NCI-H2107 (cell line): Measurements from ENCODE around the gene TM4SF1.

ENCODE experiments used
- DNase-seq: peaks from one replicate; lab custom pipeline; 2025; lab: John Stamatoyannopoulos, UW

The TM4SF1 gene

GRCh38 chr3:149377408-149378364 is at the start of gene TM4SF1:
TSS of gene TM4SF1 (minus strand) at chr3:149377649. CDS start at chr3:149377547, 102 bp downstream.
- no peak for DNase-seq

GRCh38 chr3:149426325-149426724 is 48.9 kb upstream of the TM4SF1 start:
- no peak for DNase-seq

GRCh38 chr3:149424918-149425317 is 47.5 kb upstream of the TM4SF1 start:
- DNase-seq: no peak

- no peak for DNase-seq
Observed at GRCh38 chr3:149421764-149422163, 44.3 kb upstream of the TM4SF1 start.

DNA sequence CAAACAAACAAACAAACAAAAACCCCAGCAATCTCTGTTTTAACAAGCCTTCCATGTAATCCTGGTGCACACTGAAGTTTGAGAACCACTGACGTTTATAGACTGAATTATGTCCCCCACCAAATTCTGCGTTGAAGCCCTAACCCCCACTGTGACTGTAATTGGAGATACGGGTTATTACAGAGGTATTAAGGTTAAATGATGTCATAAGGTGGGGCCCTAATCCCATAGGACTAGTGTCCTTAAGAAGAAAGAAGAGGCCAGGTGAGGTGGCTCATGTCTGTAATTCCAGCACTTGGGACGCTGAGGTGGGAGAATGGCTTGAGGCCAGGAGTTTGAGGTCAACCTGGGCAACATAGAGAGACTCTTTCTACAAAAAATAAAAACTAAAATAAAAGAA is 42.4 kb upstream of the TM4SF1 start:
- DNase-seq: no peak

DNA sequence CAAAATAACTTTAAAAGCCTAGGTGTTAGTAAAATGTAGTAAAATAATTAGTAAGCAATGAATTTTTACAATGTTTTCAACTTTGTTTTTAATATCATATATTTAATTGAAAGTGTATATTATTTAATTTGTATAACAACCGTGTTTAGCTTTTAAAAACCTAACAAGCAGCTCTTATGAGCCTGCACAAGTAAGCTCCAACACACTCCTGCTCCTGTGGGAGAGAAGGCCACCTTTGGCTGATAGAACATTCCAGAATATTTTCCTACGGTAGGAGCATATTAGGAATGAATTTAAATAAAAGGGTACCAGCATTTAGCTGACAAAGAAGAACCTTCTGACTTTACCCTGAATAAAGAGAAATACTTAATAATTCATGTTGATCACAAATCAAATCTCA is 40.3 kb upstream of the TM4SF1 start:
- no peak for DNase-seq

DNA sequence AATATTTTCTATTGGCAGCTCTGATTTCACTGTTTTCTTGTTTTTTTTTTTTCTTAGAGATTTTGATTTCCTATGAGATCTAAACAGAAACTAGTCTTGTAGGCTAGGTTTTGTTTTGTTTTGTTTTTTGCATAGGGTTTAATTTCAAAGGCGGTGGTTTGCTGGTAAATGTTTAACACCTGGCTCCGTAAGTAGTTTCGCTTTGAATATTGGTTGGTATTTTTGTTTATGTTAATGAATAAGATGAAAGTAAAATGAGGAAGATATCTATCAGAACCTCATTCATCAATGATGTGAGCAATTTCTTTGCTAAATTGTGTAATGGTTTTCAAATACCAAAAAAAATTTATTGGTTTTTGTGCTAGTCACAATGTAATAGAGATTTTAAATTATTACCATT is 39.7 kb upstream of the TM4SF1 start:
- DNase-seq: no peak

GRCh38 chr3:149415484-149415883 is 38.0 kb upstream of the TM4SF1 start:
- no peak for DNase-seq

DNA sequence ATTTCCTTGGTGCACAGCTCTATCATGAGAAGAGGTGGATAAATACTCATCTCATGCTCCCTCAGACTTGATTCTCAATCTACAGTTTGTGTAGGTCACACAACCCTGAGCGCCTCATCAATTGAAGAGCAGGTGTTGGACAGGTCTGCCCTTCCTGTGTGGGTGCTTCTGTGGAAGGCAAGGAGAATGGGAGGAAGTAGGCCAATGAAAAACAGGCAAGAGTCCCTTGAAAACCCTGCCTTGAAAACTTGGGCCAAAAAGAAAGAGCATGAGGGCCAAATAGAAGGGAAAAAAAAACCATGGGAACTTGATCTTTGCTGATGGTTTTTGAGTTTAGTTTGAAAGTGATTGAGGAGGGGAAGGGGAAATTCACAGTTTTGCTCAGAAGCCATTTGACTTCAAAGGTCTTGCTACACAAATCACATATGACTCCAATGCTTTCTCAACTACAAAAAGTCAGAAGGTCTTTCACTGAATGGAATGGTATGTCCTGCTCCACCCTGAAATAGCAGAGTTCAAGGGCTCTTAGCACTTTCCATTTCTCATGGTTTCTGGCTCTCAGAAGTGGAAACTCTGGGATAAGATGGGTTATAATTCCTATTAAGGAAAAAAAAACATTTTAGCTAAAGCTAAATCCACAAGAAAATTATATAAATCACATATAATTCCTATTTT is 37.2 kb upstream of the TM4SF1 start:
- no peak for DNase-seq

- DNase-seq: no peak
Observed at GRCh38 chr3:149411583-149411982, 34.1 kb upstream of the TM4SF1 start.

- no peak for DNase-seq
Observed at GRCh38 chr3:149409351-149409750, 31.9 kb upstream of the TM4SF1 start.

- no peak for DNase-seq
Observed at GRCh38 chr3:149407898-149408297, 30.4 kb upstream of the TM4SF1 start.

- DNase-seq: no peak
Observed at GRCh38 chr3:149406244-149406752, 28.8 kb upstream of the TM4SF1 start.

GRCh38 chr3:149403443-149403842 is 26.0 kb upstream of the TM4SF1 start:
- DNase-seq: no peak

DNA sequence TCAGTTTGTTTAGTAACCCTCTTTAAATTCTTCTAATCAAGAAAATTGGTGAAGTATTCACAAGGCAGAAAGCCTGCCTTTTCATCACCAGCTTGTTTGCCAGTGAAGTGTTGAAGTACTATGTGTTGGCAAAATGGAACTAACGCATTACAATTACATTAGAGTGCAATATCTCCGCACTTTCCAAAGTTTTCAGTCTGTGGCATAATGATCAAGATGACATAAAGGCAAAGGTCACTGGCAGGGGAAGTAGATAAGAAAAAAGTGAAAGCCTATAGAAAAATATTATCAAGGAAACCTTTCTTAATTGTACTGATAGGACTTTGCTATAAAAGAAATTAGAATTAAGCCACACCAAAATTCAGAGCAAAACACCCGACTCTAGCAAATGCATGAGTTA is 25.0 kb upstream of the TM4SF1 start:
- DNase-seq: no peak

GRCh38 chr3:149401926-149402310 is 24.5 kb upstream of the TM4SF1 start:
- no peak for DNase-seq

GRCh38 chr3:149401212-149401925 is 23.9 kb upstream of the TM4SF1 start:
- no peak for DNase-seq

- no peak for DNase-seq
Observed at GRCh38 chr3:149400645-149401044, 23.2 kb upstream of the TM4SF1 start.

DNA sequence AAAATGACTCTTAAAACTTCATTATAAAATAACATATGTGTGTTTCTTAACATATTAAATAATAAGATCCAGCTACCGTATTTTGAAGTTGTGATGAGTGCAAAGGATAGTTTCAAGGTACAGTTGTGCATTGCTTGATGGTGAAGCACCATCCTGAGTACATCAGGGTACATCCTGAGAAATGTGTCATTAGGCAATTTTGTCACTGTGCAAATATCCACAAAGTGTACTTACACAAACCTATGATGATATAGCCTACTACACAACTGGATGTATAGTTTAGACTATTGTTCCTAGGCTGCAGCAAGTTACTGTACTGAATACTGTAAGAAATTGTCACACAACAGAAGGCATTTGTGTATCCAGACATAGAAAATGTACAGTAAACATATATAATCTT is 20.8 kb upstream of the TM4SF1 start:
- DNase-seq: no peak

- DNase-seq: no peak
Observed at GRCh38 chr3:149397528-149397927, 20.1 kb upstream of the TM4SF1 start.

DNA sequence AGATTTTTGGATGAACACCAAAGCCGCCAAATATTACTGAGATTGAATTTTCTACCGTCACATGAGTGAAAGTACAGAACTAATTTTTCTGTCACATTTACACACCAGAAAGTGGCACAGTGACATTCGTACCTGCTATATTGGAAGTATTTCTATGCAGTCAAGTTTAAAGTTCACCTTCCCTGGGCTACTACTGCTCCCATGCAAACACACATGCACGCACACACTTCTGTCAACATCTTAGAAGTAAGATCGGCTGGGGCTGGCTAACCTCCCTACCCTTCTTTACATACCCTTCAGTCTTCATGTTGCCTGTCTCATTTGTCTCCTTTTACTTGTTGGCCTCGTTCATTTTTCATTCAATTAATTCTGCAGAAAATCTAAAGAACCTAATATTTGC is 19.0 kb upstream of the TM4SF1 start:
- DNase-seq: no peak
